DND-41 (cell line): ENCODE data around the gene HMCN2.

Source experiments
- ATAC-seq: fragments of 200-7000 bp; cut with Tn5 transposase; 3 replicates; pipeline ENCODE4 v1.9.1; 2021; ENCODE audit warnings: low read depth; ENCODE audit not compliant: insufficient read depth
- DNase-seq: peaks from one replicate; pipeline ENCODE4 v3.0.0-alpha.2; 2020
- H2AFZ ChIP-seq: 2 replicates; pipeline ENCODE4 v1.6.0; 2012; ENCODE audit warnings: low read depth, low read length
- H3K27ac ChIP-seq: 2 replicates; pipeline ENCODE4 v1.5.1; 2012; ENCODE audit warnings: low read length, inconsistent platforms
- H3K27me3 ChIP-seq: fragments of 200-600 bp; sonication (generic); 2 replicates; pipeline ENCODE4 v1.6.0; 2012; ENCODE audit warnings: low read length, mild to moderate bottlenecking, inconsistent platforms; ENCODE audit not compliant: insufficient read depth, poor library complexity
- H3K36me3 ChIP-seq: 2 replicates; pipeline ENCODE4 v1.5.1; 2012; ENCODE audit warnings: low read length, inconsistent platforms; ENCODE audit not compliant: insufficient read depth
- H3K4me1 ChIP-seq: 2 replicates; pipeline ENCODE4 v1.5.1; 2012; ENCODE audit warnings: mild to moderate bottlenecking, low read length; ENCODE audit not compliant: insufficient read depth
- H3K4me2 ChIP-seq: 2 replicates; pipeline ENCODE4 v1.6.0; 2012; ENCODE audit warnings: mild to moderate bottlenecking, moderate library complexity, low read length, inconsistent platforms; ENCODE audit not compliant: insufficient read depth
- H3K4me3 ChIP-seq, 2 experiments: fragments of 200-600 bp in 1 of 2; shearing (Covaris generic) in 1 of 2; 2 replicates each; pipeline ENCODE4 v1.5.1; 2012 to 2016; ENCODE audit warnings: inconsistent platforms in 2 of 2, low read length in 2 of 2, mild to moderate bottlenecking in 2 of 2, low read depth in 1 of 2, moderate library complexity in 1 of 2
- H3K79me2 ChIP-seq: 2 replicates; pipeline ENCODE4 v1.6.0; 2012; ENCODE audit warnings: low read length, inconsistent platforms; ENCODE audit not compliant: insufficient read depth
- H3K9ac ChIP-seq: 2 replicates; pipeline ENCODE4 v1.6.0; 2012; ENCODE audit warnings: low read depth, mild to moderate bottlenecking, inconsistent platforms, low read length, moderate library complexity
- H3K9me3 ChIP-seq: 2 replicates; pipeline ENCODE4 v1.5.1; 2012; ENCODE audit warnings: low read length, moderate library complexity, mild to moderate bottlenecking, inconsistent platforms; ENCODE audit not compliant: insufficient read depth, severe bottlenecking
- H4K20me1 ChIP-seq: 2 replicates; pipeline ENCODE4 v1.6.0; 2012; ENCODE audit warnings: low read length; ENCODE audit not compliant: insufficient read depth
- CTCF ChIP-seq: IDR thresholded peaks from 2 replicates; pipeline ENCODE4 v1.5.1; 2012; ENCODE audit warnings: borderline replicate concordance, low read length, moderate library complexity, mild to moderate bottlenecking; ENCODE audit not compliant: poor library complexity, severe bottlenecking; ENCODE audit errors: extremely low read depth
- EZH2 ChIP-seq: IDR thresholded peaks from 3 replicates; pipeline ENCODE4 v1.6.1; 2012; ENCODE audit warnings: borderline replicate concordance, low read depth, mild to moderate bottlenecking, moderate library complexity, low read length, inconsistent platforms; ENCODE audit not compliant: severe bottlenecking

HMCN2 gene

GRCh38 chr9:130465383-130466096, 200.0 kb downstream of the HMCN2 start:
- DNase-seq, result no peak
- no peak for ATAC-seq
- Histone ChIP-seq H3K4me2 (no peak overlapping the region), H4K20me1 (no peaks in the 10 kb centered on the region), H3K79me2 (no peaks in the 10 kb centered on the region), H3K4me1 (no peaks in the 10 kb centered on the region), H2AFZ (no peak overlapping the region), H3K9ac (no peak overlapping the region), H3K36me3 (no peaks in the 10 kb centered on the region), H3K27ac (no peak overlapping the region), H3K27me3 (no peaks in the 10 kb centered on the region), H3K4me3 (no peak overlapping the region), H3K9me3 (no peaks in the 10 kb centered on the region)
- no peak for TF ChIP-seq EZH2
- no peak for TF ChIP-seq CTCF

GRCh38 chr9:130466537-130467217, 201.1 kb downstream of the HMCN2 start:
- no peaks in the 10 kb centered on the region for H4K20me1 ChIP-seq
- no peak for DNase-seq
- H3K4me1 ChIP-seq, result no peaks in the 10 kb centered on the region
- H3K27ac ChIP-seq, result no peak overlapping the region
- no peaks in the 10 kb centered on the region for H3K79me2 ChIP-seq
- no peak overlapping the region for H3K9ac ChIP-seq
- TF ChIP-seq EZH2 (no peak), CTCF (no peak)
- no peak overlapping the region for H3K4me3 ChIP-seq
- H3K36me3 ChIP-seq, result no peaks in the 10 kb centered on the region
- no peak overlapping the region for H3K4me2 ChIP-seq
- ATAC-seq, result no peak
- H2AFZ ChIP-seq, result no peak overlapping the region
- H3K9me3 ChIP-seq, result no peaks in the 10 kb centered on the region
- H3K27me3 ChIP-seq, result no peaks in the 10 kb centered on the region

- DNase-seq (no peak), ATAC-seq (no peak)
- Histone ChIP-seq H3K27me3 (no peaks in the 10 kb centered on the region), H4K20me1 (no peaks in the 10 kb centered on the region), H3K4me2 (no peak overlapping the region), H3K9ac (no peak overlapping the region), H3K79me2 (no peaks in the 10 kb centered on the region), H3K9me3 (no peaks in the 10 kb centered on the region), H3K27ac (no peak overlapping the region), H3K36me3 (no peaks in the 10 kb centered on the region), H2AFZ (no peak overlapping the region), H3K4me1 (no peaks in the 10 kb centered on the region), H3K4me3 (no peak overlapping the region)
- no peak for TF ChIP-seq CTCF
- TF ChIP-seq EZH2, result no peak
These were observed 201.8 kb downstream of the HMCN2 start for GRCh38 chr9:130467316-130467715.
